A673 (cell line): ENCODE results near the gene ERICH4. TPM values are rescaled to one million over a fixed set of nuclear protein-coding genes. Genes with fewer than 3 reads are reported as not detected.
"Not testable (repeated sequence)": the region's sequence is repeated elsewhere in the genome, so short reads cannot be mapped to it uniquely, and the experiment has no call there.

ENCODE experiments used
- BruUV-seq: library from RNA; stranded (reverse); fragments of 400-500 nt; replicated peaks from 2 replicates; lab custom pipeline; 2021; lab: Mats Ljungman, UMichigan
- CTCF ChIA-PET: fragments of 300-600 bp; sonication (Branson Sonifier 250); formaldehyde crosslinking; loops from one replicate; lab custom pipeline; 2022; ENCODE audit warnings: antibody characterized with exemption; lab: Charles Lee
- POLR2A ChIA-PET: fragments of 300-600 bp; sonication (Branson Sonifier 250); formaldehyde crosslinking; loops from one replicate; lab custom pipeline; 2022; ENCODE audit warnings: antibody characterized with exemption; ENCODE audit not compliant: low non-redundant PET; lab: Charles Lee
- DNase-seq: peaks from one replicate; pipeline ENCODE4 v3.0.0-alpha.2; 2015; ENCODE audit warnings: low spot score
- H3K27ac ChIP-seq: fragments of 200-600 bp; sonication (generic); 2 replicates; pipeline ENCODE4 v1.5.1; 2016; ENCODE audit warnings: mixed run types, low read depth, mild to moderate bottlenecking, mixed read lengths, antibody characterized with exemption, low read length; ENCODE audit not compliant: poor library complexity, severe bottlenecking
- H3K27me3 ChIP-seq: fragments of 200-600 bp; sonication (generic); replicated peaks from 2 replicates; pipeline ENCODE4 v1.6.1; 2017; ENCODE audit warnings: mixed run types, low read depth, mild to moderate bottlenecking, mixed read lengths, antibody characterized with exemption, low read length; ENCODE audit not compliant: insufficient read depth, poor library complexity
- H3K36me3 ChIP-seq: fragments of 200-600 bp; sonication (generic); 2 replicates; pipeline ENCODE4 v1.6.1; 2016; ENCODE audit warnings: mixed run types, mild to moderate bottlenecking, mixed read lengths, antibody characterized with exemption, low read length; ENCODE audit not compliant: insufficient read depth, poor library complexity, severe bottlenecking
- H3K4me1 ChIP-seq: fragments of 200-600 bp; sonication (generic); 2 replicates; pipeline ENCODE4 v1.6.1; 2017; ENCODE audit warnings: mixed run types, mild to moderate bottlenecking, mixed read lengths, antibody characterized with exemption, low read length; ENCODE audit not compliant: insufficient read depth, poor library complexity, severe bottlenecking
- H3K4me3 ChIP-seq: fragments of 200-600 bp; sonication (generic); 2 replicates; pipeline ENCODE4 v1.5.1; 2016; ENCODE audit warnings: low read depth, mixed run types, mild to moderate bottlenecking, mixed read lengths, low read length; ENCODE audit not compliant: poor library complexity, severe bottlenecking
- H3K9me3 ChIP-seq: fragments of 200-600 bp; sonication (generic); 2 replicates; pipeline ENCODE4 v1.6.1; 2016; ENCODE audit warnings: mixed run types, low read depth, mild to moderate bottlenecking, mixed read lengths, antibody characterized with exemption, low read length; ENCODE audit not compliant: poor library complexity, severe bottlenecking
- CTCF ChIP-seq: fragments of 300-800, 200-600 bp; sonication (generic); conservative IDR thresholded peaks from 2 replicates; pipeline ENCODE4 v1.5.1; 2017; ENCODE audit warnings: low read depth, mild to moderate bottlenecking, antibody characterized with exemption, low read length, moderate library complexity, mixed read lengths
- EZH2 ChIP-seq: fragments of 200-600 bp; sonication (generic); IDR thresholded peaks from 2 replicates; pipeline ENCODE4 v1.6.1; 2017; ENCODE audit warnings: borderline replicate concordance, low read depth, mild to moderate bottlenecking, mixed read lengths, antibody characterized with exemption, low read length; ENCODE audit not compliant: poor library complexity, severe bottlenecking
- intact Hi-C: fragments of 100-400 bp; cut with micrococcal nuclease; formaldehyde crosslinking; loops from one replicate; pipeline ENCODE4 v1.10.0; 2022; ENCODE audit not compliant: unreplicated experiment
- total RNA-seq: library from RNA; stranded (reverse); gene quantifications from 2 replicates; pipeline ENCODE4 v1.2.3, GENCODE V29; 2021

Gene ERICH4
- total RNA-seq, 1 experiment from 2014 or later: not detected

GRCh38 chr19:41457241-41457640, 14.3 kb downstream of the ERICH4 start:
- TF ChIP-seq EZH2: no peak
- TF ChIP-seq CTCF: no peak
- ChIA-PET CTCF (interaction anchor here (0.5 kb wide), 1 partner anchor 151 kb away, joined by 6 read pairs; no protein-coding TSS in a partner anchor), POLR2A (no interaction called here)
- no peak overlapping the region for H3K27ac ChIP-seq
- no peak overlapping the region for H3K4me3 ChIP-seq
- no peaks in the 10 kb centered on the region for H3K9me3 ChIP-seq
- no peak for DNase-seq
- no TSS peak for BruUV-seq
- peaks cover 63% of the 10 kb centered on the region for H3K27me3 ChIP-seq
- no peaks in the 10 kb centered on the region for H3K36me3 ChIP-seq
- intact Hi-C loops: no loop called here
- H3K4me1 ChIP-seq: no peaks in the 10 kb centered on the region

- intact Hi-C loops: no loop called here
- Histone ChIP-seq H3K9me3 (no peaks in the 10 kb centered on the region), H3K4me3 (no peak overlapping the region), H3K36me3 (no peaks in the 10 kb centered on the region), H3K27ac (no peak overlapping the region), H3K27me3 (peaks cover 91% of the 10 kb centered on the region), H3K4me1 (no peaks in the 10 kb centered on the region)
- TF ChIP-seq EZH2 (no peak), CTCF (no peak)
- DNase-seq: no peak
- no TSS peak for BruUV-seq
- POLR2A ChIA-PET: no interaction called here
- CTCF ChIA-PET: no interaction called here
Observed at GRCh38 chr19:41462497-41462896, 19.5 kb downstream of the ERICH4 start.

- H3K4me1 ChIP-seq, H3K27ac ChIP-seq, DNase-seq, POLR2A ChIA-PET, CTCF ChIA-PET, BruUV-seq, H3K4me3 ChIP-seq, intact Hi-C loops, H3K36me3 ChIP-seq, H3K9me3 ChIP-seq: not testable (repeated sequence)
- peaks cover 91% of the 10 kb centered on the region for H3K27me3 ChIP-seq
Observed at GRCh38 chr19:41463257-41464256, 20.6 kb downstream of the ERICH4 start.
